ENCODE data around the gene PNMT. TPM values are rescaled to one million over a fixed set of nuclear protein-coding genes. Genes with fewer than 3 reads are reported as not detected.

Gene PNMT
- total and polyA plus RNA-seq, 2 of the 13 experiments (the other 11 are each of a cell fraction or from before 2014, with no cell fraction given): 0.25 TPM; not detected in 1

DNA sequence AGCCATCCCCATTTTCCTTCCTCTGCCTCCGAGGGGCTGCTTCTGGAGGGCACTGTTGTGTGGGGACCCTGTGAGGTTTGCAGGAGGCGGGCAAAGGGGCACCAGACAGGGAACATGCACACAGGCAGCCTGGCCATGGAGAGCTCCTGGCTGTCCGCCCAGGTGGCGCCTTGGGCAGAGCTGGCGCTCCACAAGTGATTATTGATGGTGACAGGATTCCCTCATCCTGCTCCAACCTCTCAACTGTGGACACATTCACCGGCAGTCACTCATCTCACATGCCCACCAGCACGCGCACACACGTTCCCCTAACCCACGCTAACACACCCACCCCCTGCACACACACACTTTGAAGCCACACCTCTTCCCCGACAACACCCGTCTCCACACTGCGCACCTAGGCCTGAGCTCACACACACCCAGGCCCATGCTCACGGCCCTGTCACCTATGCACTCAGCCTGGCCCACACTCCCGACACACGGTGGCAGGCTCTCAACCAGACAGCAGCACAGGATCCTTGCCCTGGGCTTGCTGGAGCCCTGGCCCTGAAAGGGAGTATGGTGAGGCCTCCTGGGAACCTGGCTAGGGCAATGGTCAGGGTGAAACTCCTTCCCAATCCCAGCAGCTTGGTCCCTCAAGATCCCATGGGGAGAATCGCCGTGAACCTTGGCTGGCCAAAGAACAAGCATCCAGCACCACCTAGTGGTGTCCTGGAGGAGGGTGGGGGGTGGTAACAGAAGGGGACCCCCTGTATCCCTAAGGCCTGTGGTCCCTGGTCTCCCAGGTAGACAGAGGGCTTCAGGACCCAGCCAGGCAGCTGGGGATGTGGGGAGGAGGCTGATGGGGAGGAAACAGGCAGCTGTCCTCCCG, 3.6 kb downstream of the PNMT start (continued):
- no peak for TF ChIP-seq ZNF816 (CRISPR knock-in tag; IDR thresholded peaks at IDR 0.05; ENCODE audit: borderline replicate concordance)
- TF ChIP-seq TBX3 (IDR thresholded peaks at IDR 0.05; ENCODE audit: borderline replicate concordance): no peak
- no peak for TF ChIP-seq PITX1 (CRISPR knock-in tag; IDR thresholded peaks at IDR 0.05)
- TF ChIP-seq HNRNPLL (IDR thresholded peaks at IDR 0.05; ENCODE audit: low read depth, low read length, poor library complexity, severe bottlenecking): peak; percentile 30
- no peak for TF ChIP-seq ZNF207 (IDR thresholded peaks at IDR 0.05; ENCODE audit: borderline replicate concordance)
- peak; percentile 67; the same call in 1 of the 2 replicates for TF ChIP-seq HINFP (CRISPR knock-in tag; IDR thresholded peaks at IDR 0.05; ENCODE audit: low read depth)
- TF ChIP-seq PHF8 (CRISPR knock-in tag; IDR thresholded peaks at IDR 0.05): no peak; the same call in 1 of the 2 replicates
- peak; percentile 95 for TF ChIP-seq HBP1 (CRISPR knock-in tag; IDR thresholded peaks at IDR 0.05; ENCODE audit: low read depth)
- no peak for TF ChIP-seq NFE2 (CRISPR knock-in tag; IDR thresholded peaks at IDR 0.05)
- no peak for TF ChIP-seq THAP11 (CRISPR knock-in tag; IDR thresholded peaks at IDR 0.05)
- TF ChIP-seq ZFAT (CRISPR knock-in tag; conservative IDR thresholded peaks at IDR 0.05): no peak
- TF ChIP-seq AKNA (CRISPR knock-in tag; IDR thresholded peaks at IDR 0.05; ENCODE audit: borderline replicate concordance): no peak
- peak; percentile 11; the same call in 1 of the 2 replicates for TF ChIP-seq NFE2L2 (IDR thresholded peaks at IDR 0.05; ENCODE audit: low read length)
- 0 out of 2 replicates have a peak, but pooled peaks have one; percentile 57 for TF ChIP-seq ZNF44 (CRISPR knock-in tag; IDR thresholded peaks at IDR 0.05)
- peak; percentile 64; the same call in 1 of the 2 replicates for TF ChIP-seq SPEN (CRISPR knock-in tag; IDR thresholded peaks at IDR 0.05; ENCODE audit: low read depth)
- TF ChIP-seq PCBP1 (IDR thresholded peaks at IDR 0.05; ENCODE audit: borderline replicate concordance, low read depth, low read length): no peak
- 0 out of 2 replicates have a peak, but pooled peaks have one; percentile 21 for TF ChIP-seq SMAD3 (CRISPR knock-in tag; IDR thresholded peaks at IDR 0.05)
- no peak for TF ChIP-seq CHCHD3 (CRISPR knock-in tag; IDR thresholded peaks at IDR 0.05)
- TF ChIP-seq KLF16 (CRISPR knock-in tag; IDR thresholded peaks at IDR 0.05): peak in 1 of 2 experiments; percentile 51; a peak in 1 of 4 replicates
- TF ChIP-seq TGIF2 (CRISPR knock-in tag; IDR thresholded peaks at IDR 0.05): peak; percentile 81; the same call in 1 of the 2 replicates
